ENCODE results near the gene NDUFAF3.

The NDUFAF3 gene

DNA sequence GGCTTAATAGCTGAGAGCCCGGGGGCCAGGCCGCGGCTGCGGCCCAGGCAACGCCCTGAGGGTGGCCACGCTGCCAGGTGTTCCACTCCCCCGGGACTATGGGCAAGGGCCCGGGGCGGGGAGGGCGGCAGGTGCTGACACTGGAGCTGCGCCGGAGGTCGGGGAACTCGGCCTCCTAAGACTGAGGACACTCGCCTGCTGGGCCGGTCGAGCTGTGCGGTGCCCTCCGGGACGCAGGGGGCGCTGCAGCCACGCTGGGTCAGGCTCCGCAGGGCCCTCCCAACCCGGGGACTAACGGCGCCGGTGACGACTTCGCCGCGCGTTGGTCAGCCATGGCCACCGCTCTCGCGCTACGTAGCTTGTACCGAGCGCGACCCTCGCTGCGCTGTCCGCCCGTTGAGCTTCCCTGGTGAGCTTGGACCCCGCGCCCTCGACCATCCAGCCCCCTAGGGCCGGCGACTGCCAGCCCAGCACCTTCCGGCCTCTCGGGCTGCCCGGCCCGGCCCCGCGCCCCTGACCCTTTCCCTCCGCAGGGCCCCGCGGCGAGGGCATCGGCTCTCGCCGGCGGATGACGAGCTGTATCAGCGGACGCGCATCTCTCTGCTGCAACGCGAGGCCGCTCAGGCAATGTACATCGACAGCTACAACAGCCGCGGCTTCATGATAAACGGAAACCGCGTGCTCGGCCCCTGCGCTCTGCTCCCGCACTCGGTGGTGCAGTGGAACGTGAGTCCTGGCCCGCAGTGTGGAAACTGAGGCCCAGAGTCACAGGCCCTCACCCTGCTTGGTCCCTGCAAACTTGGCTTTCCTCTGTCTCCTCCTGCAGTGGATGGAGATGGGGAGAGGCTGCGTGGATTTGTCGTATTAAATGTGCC, at the start of gene NDUFAF3:
Gene NDUFAF3, plus strand, starts transcription at position 309 of the 875 bp plus-strand sequence. Its CDS starts 24 bp downstream, at position 333.
- DNase-seq: peak; percentile 92

GRCh38 chr3:48974076-48974864, 47.7 kb upstream of the NDUFAF3 start:
- no peak for DNase-seq

DNA sequence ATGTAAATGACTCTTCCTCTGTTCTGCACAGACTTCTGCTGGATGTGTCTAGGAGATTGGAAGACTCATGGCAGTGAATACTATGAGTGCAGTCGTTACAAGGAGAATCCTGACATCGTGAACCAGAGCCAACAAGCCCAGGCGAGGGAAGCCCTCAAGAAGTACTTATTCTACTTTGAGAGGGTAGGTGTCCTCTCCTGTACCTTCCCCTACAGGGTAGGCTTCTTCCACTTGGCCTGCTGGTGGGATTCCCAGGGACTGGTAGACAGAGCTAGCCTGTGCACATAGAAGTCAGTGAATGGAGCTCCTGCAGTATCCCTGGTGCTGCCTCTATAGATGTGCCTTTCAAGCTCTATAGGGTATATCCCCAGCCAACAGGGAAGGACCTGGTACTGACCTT, 42.5 kb upstream of the NDUFAF3 start:
- DNase-seq: no peak

DNA sequence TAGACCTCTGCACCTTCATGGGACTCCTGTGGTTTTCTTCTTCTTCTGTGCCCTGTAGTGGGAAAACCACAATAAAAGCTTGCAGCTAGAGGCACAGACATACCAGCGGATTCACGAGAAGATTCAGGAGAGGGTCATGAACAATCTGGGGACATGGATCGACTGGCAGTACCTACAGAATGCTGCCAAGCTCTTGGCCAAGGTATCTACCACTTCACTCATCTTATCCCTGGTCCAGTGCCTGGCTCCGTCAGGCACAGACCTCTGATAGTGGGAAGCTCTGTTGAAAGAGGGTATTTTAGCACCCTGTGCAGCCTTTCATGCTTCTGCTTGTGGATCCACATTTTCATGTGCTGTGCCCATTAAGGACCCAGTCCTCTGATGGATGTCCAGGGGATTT, 41.6 kb upstream of the NDUFAF3 start:
- DNase-seq: no peak

- no peak for DNase-seq
Measured at GRCh38 chr3:48982016-48982415, 39.9 kb upstream of the NDUFAF3 start.

DNA sequence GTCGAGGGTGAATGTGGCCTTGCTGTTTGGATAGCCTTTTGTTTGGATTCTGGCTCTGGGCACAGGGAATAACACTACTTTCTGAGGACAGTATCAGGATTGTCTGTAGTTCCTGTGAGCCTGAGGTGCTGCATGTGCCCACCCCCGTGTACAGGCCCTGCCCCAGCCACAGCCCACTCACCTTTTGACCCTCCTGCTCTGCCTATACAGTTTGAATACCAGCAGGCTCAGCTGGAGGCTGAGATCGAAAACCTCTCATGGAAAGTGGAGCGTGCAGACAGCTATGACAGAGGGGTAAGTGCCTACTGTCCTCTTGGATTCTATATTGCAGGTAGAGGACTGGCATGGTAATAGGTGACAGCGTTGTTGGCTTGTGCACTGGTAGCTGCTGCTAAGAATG, 39.2 kb upstream of the NDUFAF3 start:
- no peak for DNase-seq

- DNase-seq: no peak
Measured at GRCh38 chr3:48983096-48983495, 38.8 kb upstream of the NDUFAF3 start.

GRCh38 chr3:48984663-48985062, 37.3 kb upstream of the NDUFAF3 start:
- no peak for DNase-seq

DNA sequence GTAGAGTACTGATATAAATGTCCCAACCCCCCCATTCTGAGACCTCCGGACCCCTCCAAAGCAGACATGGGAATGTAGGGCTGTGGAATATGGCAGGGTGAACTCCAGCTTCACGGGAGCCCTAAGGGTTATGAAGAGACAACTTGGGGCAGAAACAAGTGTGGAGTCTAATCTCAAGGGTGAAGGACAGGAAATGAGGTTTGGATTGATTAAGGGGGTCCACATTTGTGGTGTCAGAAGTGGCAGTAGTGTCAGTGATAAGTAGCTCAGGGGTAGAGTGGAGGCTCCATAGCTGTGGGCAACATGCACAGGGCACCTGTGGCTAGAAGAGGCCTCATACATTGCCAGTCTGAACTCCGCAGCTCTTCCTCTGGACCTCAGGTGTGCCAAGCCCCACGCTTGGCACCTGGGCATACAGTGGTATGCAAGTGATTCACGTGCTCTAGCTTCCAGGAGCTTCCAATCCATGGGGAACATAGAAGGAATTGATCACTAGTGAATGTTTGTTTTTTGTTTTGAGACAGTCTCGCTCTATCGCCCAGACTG, 36.0 kb upstream of the NDUFAF3 start:
- no peak for DNase-seq

- DNase-seq: no peak
Measured at GRCh38 chr3:48989126-48989795, 32.7 kb upstream of the NDUFAF3 start.

- DNase-seq: peak; percentile 89
Measured at GRCh38 chr3:48989796-48990635, 31.9 kb upstream of the NDUFAF3 start, which contains the start of gene P4HTM. Gene P4HTM (plus strand): TSS chr3:48990241. CDS start chr3:48990257, 16 bp downstream.

GRCh38 chr3:48990636-48991469, 31.1 kb upstream of the NDUFAF3 start:
- no peak for DNase-seq

GRCh38 chr3:48991851-48992545, 29.9 kb upstream of the NDUFAF3 start:
- no peak for DNase-seq

GRCh38 chr3:48993834-48994233, 28.1 kb upstream of the NDUFAF3 start:
- no peak for DNase-seq

- DNase-seq: no peak
Measured at GRCh38 chr3:48996640-48997039, 25.3 kb upstream of the NDUFAF3 start.

DNA sequence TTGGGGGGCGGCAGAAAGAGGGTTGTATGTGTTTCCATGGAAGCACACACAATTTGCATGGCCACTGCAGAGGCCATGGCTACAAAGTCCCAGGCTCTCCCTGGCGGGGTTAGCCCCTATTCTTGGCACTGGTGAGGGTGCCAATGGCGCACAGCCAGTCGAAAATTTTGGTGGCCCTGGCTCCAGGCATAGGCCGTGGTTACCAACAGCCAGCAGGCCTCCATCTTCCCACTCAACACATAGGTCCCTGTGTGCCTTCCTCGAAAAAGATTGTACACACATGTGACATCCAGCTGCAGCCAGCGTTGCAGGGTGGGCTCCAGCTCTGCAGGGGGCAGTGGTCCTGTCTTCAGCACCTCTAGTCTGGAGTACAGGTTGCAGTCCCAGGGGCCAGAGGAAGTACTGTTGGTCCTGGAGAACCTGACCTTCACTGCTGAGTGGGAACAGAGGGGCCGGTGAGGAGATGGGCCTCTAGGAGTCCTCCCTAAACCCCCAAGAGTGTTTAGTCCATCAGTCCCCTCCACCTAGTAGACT, 24.8 kb upstream of the NDUFAF3 start:
- no peak for DNase-seq

DNA sequence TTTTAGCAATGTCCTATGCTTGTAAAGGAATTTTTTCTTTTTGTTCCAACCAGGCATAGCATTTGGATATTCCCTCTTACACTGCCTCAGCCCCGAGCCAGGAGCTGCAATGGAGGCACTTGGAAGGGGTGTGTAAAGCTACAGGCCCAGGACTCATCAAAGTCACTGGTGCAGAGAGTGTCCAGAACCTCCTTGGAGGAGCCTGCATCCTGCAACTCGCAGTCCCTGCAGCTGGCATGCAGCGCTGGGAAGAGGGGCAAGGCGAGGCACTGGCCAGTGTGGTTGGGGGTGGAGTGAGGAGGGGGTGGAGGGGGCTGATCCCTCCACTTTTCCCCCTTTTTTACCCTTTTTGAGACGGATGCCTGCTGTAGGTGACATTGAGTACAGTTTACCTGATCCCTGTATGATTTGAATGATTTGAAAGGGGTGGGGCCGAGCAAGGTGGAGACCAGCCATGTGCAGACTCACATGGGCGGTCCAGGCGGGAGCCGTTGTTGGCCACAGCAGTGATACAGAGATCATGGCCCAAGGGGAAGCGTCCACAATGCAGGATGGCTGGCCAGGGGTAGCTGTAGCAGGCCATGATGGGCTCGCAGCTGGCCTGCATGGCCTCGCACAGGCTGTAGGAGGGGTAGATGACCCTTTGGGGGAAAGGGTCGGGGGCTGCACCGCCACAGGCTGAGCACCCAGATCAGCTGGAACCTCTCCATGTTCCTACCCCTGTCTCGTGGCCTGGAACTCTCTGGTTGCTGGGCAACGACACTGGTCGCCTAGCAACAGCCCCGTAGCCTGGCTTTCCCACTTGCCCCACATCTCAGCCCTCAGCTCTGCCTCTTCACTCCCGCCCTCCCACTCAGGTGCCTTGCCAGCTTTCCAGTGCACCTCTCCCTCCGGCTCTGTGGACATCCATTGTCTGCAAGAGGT, 23.9 kb upstream of the NDUFAF3 start:
- DNase-seq: no peak

- DNase-seq: no peak
Measured at GRCh38 chr3:48999085-48999858, 22.6 kb upstream of the NDUFAF3 start.
